ENCODE data around the gene IKZF3.

Gene IKZF3

GRCh38 chr17:39814497-39814896, 49.6 kb downstream of the IKZF3 start:
- no peak for DNase-seq

- DNase-seq = peak; percentile 27 to 37
These were observed 50.5 kb downstream of the IKZF3 start for GRCh38 chr17:39813631-39814030.

GRCh38 chr17:39812466-39812865, 51.6 kb downstream of the IKZF3 start:
- no peak for DNase-seq

- DNase-seq = no peak
These were observed 53.0 kb downstream of the IKZF3 start for GRCh38 chr17:39810939-39811728.

GRCh38 chr17:39809221-39809620, 54.9 kb downstream of the IKZF3 start:
- DNase-seq = no peak

- DNase-seq = no peak
These were observed 55.6 kb downstream of the IKZF3 start for GRCh38 chr17:39808409-39808997.

- DNase-seq = no peak
These were observed 59.3 kb downstream of the IKZF3 start for GRCh38 chr17:39804839-39805238.

- DNase-seq = no peak
These were observed 63.1 kb downstream of the IKZF3 start for GRCh38 chr17:39801055-39801454.

GRCh38 chr17:39800540-39800939, 63.6 kb downstream of the IKZF3 start:
- DNase-seq = peak; percentile 44 to 55

- no peak for DNase-seq
These were observed 64.7 kb downstream of the IKZF3 start for GRCh38 chr17:39799395-39799794.

GRCh38 chr17:39794249-39794970, 69.7 kb downstream of the IKZF3 start:
- no peak for DNase-seq

GRCh38 chr17:39793301-39793872, 70.7 kb downstream of the IKZF3 start:
- no peak for DNase-seq

GRCh38 chr17:39792526-39793221, 71.4 kb downstream of the IKZF3 start:
- DNase-seq = no peak

- peak; percentile 36 to 41 for DNase-seq
These were observed 72.8 kb downstream of the IKZF3 start for GRCh38 chr17:39791111-39791992.

GRCh38 chr17:39787743-39788484, 76.2 kb downstream of the IKZF3 start:
- DNase-seq = no peak

GRCh38 chr17:39787041-39787440, 77.1 kb downstream of the IKZF3 start:
- no peak for DNase-seq

GRCh38 chr17:39782980-39783379, 81.1 kb downstream of the IKZF3 start:
- DNase-seq = no peak

GRCh38 chr17:39782481-39782880, 81.6 kb downstream of the IKZF3 start:
- DNase-seq = no peak

GRCh38 chr17:39781861-39782213, 82.3 kb downstream of the IKZF3 start:
- no peak for DNase-seq

- no peak for DNase-seq
These were observed 82.9 kb downstream of the IKZF3 start for GRCh38 chr17:39781031-39781860.

Data from activated CD4-positive, alpha-beta T cell treated with anti-CD3 and anti-CD28 coated beads, Interleukin-2, amount 50 U/mL, for 4 hours (primary cell).